Calu3 (cell line): ENCODE results near the gene DOCK10. TPM values are rescaled to one million over a fixed set of nuclear protein-coding genes. Genes with fewer than 3 reads are reported as not detected.

Source experiments
- BruUV-seq: library from RNA; stranded (reverse); fragments of 400-500 nt; replicated peaks from 2 replicates; lab custom pipeline; 2021; lab: Mats Ljungman, UMichigan
- CTCF ChIA-PET: fragments of 300-600 bp; sonication (Branson Sonifier 250); formaldehyde crosslinking; loops from one replicate; lab custom pipeline; 2022; ENCODE audit warnings: antibody characterized with exemption; lab: Charles Lee
- DNase-seq: peaks from one replicate; pipeline ENCODE4 v3.0.0; 2022
- H3K27ac Mint-ChIP-seq: one replicate; pipeline ENCODE4 v1.8.0; 2022; ENCODE audit warnings: mixed read lengths; ENCODE audit not compliant: unreplicated experiment
- H3K27me3 Mint-ChIP-seq: one replicate; pipeline ENCODE4 v1.8.0; 2022; ENCODE audit warnings: mixed read lengths; ENCODE audit not compliant: unreplicated experiment
- H3K36me3 Mint-ChIP-seq: one replicate; pipeline ENCODE4 v1.8.0; 2022; ENCODE audit warnings: mild to moderate bottlenecking, moderate library complexity, mixed read lengths; ENCODE audit not compliant: insufficient read depth, unreplicated experiment
- H3K4me1 Mint-ChIP-seq: one replicate; pipeline ENCODE4 v1.8.0; 2022; ENCODE audit warnings: mild to moderate bottlenecking, low read depth, mixed read lengths; ENCODE audit not compliant: unreplicated experiment
- H3K4me3 Mint-ChIP-seq: one replicate; pipeline ENCODE4 v1.8.0; 2022; ENCODE audit warnings: mild to moderate bottlenecking, low read depth, moderate library complexity, mixed read lengths; ENCODE audit not compliant: unreplicated experiment
- H3K9me3 Mint-ChIP-seq: one replicate; pipeline ENCODE4 v1.8.0; 2022; ENCODE audit warnings: low read depth, mixed read lengths; ENCODE audit not compliant: unreplicated experiment
- CTCF ChIP-seq: fragments of 200-600 bp; IDR thresholded peaks from one replicate; pipeline ENCODE4 v1.8.0; 2022; ENCODE audit warnings: antibody characterized with exemption; ENCODE audit not compliant: unreplicated experiment
- intact Hi-C: fragments of 100-400 bp; cut with micrococcal nuclease; formaldehyde crosslinking; loops from one replicate; pipeline ENCODE4 v1.10.0; 2022; ENCODE audit not compliant: unreplicated experiment
- total RNA-seq: library from RNA; stranded (reverse); gene quantifications from 2 replicates; pipeline ENCODE4 v1.2.3, GENCODE V29; 2022

DOCK10 gene
- total RNA-seq, 1 experiment from 2014 or later = 11.9 TPM

GRCh38 chr2:225008935-225009334 is 33.3 kb downstream of the DOCK10 start:
- peak; percentile 46 for TF ChIP-seq CTCF
- DNase-seq = no peak
- intact Hi-C loops = loop anchor here (10.0 kb wide), 2 partner anchors 124 to 654 kb away; no protein-coding TSS in a partner anchor
- Mint-ChIP-seq H3K27me3 (no peaks in the 10 kb centered on the region), H3K4me3 (peak overlapping the region; percentile 10), H3K36me3 (peaks cover 4% of the 10 kb centered on the region), H3K4me1 (peaks cover 76% of the 10 kb centered on the region), H3K27ac (peak overlapping the region; percentile 81), H3K9me3 (no peaks in the 10 kb centered on the region)
- CTCF ChIA-PET = no interaction called here
- BruUV-seq = no TSS peak

GRCh38 chr2:225008179-225008856 is 34.0 kb downstream of the DOCK10 start:
- intact Hi-C loops = loop anchor here (10.0 kb wide), 2 partner anchors 124 to 654 kb away; no protein-coding TSS in a partner anchor
- no TSS peak for BruUV-seq
- H3K4me1 Mint-ChIP-seq = peaks cover 73% of the 10 kb centered on the region
- peak overlapping the region; percentile 81 for H3K27ac Mint-ChIP-seq
- H3K36me3 Mint-ChIP-seq = peaks cover 4% of the 10 kb centered on the region
- DNase-seq = no peak
- H3K9me3 Mint-ChIP-seq = no peaks in the 10 kb centered on the region
- no peak for TF ChIP-seq CTCF
- H3K4me3 Mint-ChIP-seq = no peak overlapping the region
- H3K27me3 Mint-ChIP-seq = no peaks in the 10 kb centered on the region
- CTCF ChIA-PET = no interaction called here

- H3K4me1 Mint-ChIP-seq = peaks cover 80% of the 10 kb centered on the region
- intact Hi-C loops = loop anchor here (10.0 kb wide), 2 partner anchors 122 to 652 kb away; no protein-coding TSS in a partner anchor
- DNase-seq = no peak
- BruUV-seq = no TSS peak
- H3K4me3 Mint-ChIP-seq = no peak overlapping the region
- CTCF ChIA-PET = interaction anchor here (0.6 kb wide), 1 partner anchor 15 kb away, joined by 3 read pairs; no protein-coding TSS in a partner anchor
- H3K36me3 Mint-ChIP-seq = peaks cover 4% of the 10 kb centered on the region
- H3K27ac Mint-ChIP-seq = no peak overlapping the region
- H3K9me3 Mint-ChIP-seq = no peaks in the 10 kb centered on the region
- TF ChIP-seq CTCF = no peak
- no peaks in the 10 kb centered on the region for H3K27me3 Mint-ChIP-seq
Observed at GRCh38 chr2:225006730-225007129, 35.5 kb downstream of the DOCK10 start.

GRCh38 chr2:225004597-225004996 is 37.7 kb downstream of the DOCK10 start:
- no peaks in the 10 kb centered on the region for H3K9me3 Mint-ChIP-seq
- peaks cover 62% of the 10 kb centered on the region for H3K4me1 Mint-ChIP-seq
- DNase-seq = no peak
- peaks cover 4% of the 10 kb centered on the region for H3K36me3 Mint-ChIP-seq
- no peak for TF ChIP-seq CTCF
- no TSS peak for BruUV-seq
- CTCF ChIA-PET = interaction anchor here (0.6 to 0.8 kb wide), 3 partner anchors 74 to 1475 kb away, joined by 3 to 7 read pairs (median 4); no protein-coding TSS in a partner anchor
- intact Hi-C loops = loop anchor here (5.0 to 10.0 kb wide), 3 partner anchors 118 to 650 kb away; no protein-coding TSS in a partner anchor
- peak overlapping the region; percentile 10 for H3K27ac Mint-ChIP-seq
- H3K4me3 Mint-ChIP-seq = no peak overlapping the region
- no peaks in the 10 kb centered on the region for H3K27me3 Mint-ChIP-seq
